DND-41 (cell line): Measurements from ENCODE around the gene TMEM245.

Experiments
- CTCF ChIP-seq: IDR thresholded peaks from 2 replicates; pipeline ENCODE4 v1.5.1; 2012; ENCODE audit warnings: borderline replicate concordance, low read length, moderate library complexity, mild to moderate bottlenecking; ENCODE audit not compliant: poor library complexity, severe bottlenecking; ENCODE audit errors: extremely low read depth
- EZH2 ChIP-seq: IDR thresholded peaks from 3 replicates; pipeline ENCODE4 v1.6.1; 2012; ENCODE audit warnings: borderline replicate concordance, low read depth, mild to moderate bottlenecking, moderate library complexity, low read length, inconsistent platforms; ENCODE audit not compliant: severe bottlenecking

GRCh38 chr9:109012876-109013678, 106.7 kb downstream of the TMEM245 start, which contains the start of gene CTNNAL1:
- TF ChIP-seq EZH2 (no peak), CTCF (no peak)
